GM19452 (cell line): Measurements from ENCODE around the gene AHCYL1.

Experiments used
- ATAC-seq: cut with Tn5 transposase; IDR thresholded peaks from one replicate; pipeline ENCODE4 v1.9.1; 2021; ENCODE audit not compliant: unreplicated experiment

AHCYL1 gene

GRCh38 chr1:110059133-110059863, 74.7 kb downstream of the AHCYL1 start:
- no peak for ATAC-seq

GRCh38 chr1:110060034-110060661, 75.6 kb downstream of the AHCYL1 start:
- no peak for ATAC-seq

GRCh38 chr1:110060662-110061060, 76.1 kb downstream of the AHCYL1 start:
- no peak for ATAC-seq

GRCh38 chr1:110061341-110061740, 76.8 kb downstream of the AHCYL1 start:
- ATAC-seq: no peak

GRCh38 chr1:110062612-110063011, 78.0 kb downstream of the AHCYL1 start:
- ATAC-seq: no peak

GRCh38 chr1:110063781-110064180, 79.2 kb downstream of the AHCYL1 start:
- ATAC-seq: no peak

GRCh38 chr1:110064576-110065337, 80.2 kb downstream of the AHCYL1 start:
- no peak for ATAC-seq

- ATAC-seq: no peak
Measured at GRCh38 chr1:110065841-110066240, 81.3 kb downstream of the AHCYL1 start.

GRCh38 chr1:110067479-110067892, 82.9 kb downstream of the AHCYL1 start:
- ATAC-seq: no peak

GRCh38 chr1:110067893-110068645, 83.5 kb downstream of the AHCYL1 start:
- ATAC-seq: no peak

- ATAC-seq: no peak
Measured at GRCh38 chr1:110068646-110069403, 84.3 kb downstream of the AHCYL1 start.

- ATAC-seq: no peak
Measured at GRCh38 chr1:110069404-110070281, 85.1 kb downstream of the AHCYL1 start.

- ATAC-seq: no peak
Measured at GRCh38 chr1:110070282-110070669, 85.7 kb downstream of the AHCYL1 start.

- no peak for ATAC-seq
Measured at GRCh38 chr1:110070671-110071242, 86.2 kb downstream of the AHCYL1 start, which contains the start of gene ALX3. TSS of gene ALX3 (minus strand) at chr1:110070672. CDS start at chr1:110070612, 60 bp downstream.
